H1 (cell line): Measurements from ENCODE around the gene HMCN1. TPM values are rescaled to one million over a fixed set of nuclear protein-coding genes. Genes with fewer than 3 reads are reported as not detected.

Experiments used
- BACH1 ChIP-seq: IDR thresholded peaks from 2 replicates; pipeline ENCODE4 v1.6.1; 2012; ENCODE audit warnings: low read length, improper control_type of control experiment
- SRF ChIP-seq: IDR thresholded peaks from 2 replicates; pipeline ENCODE4 v1.6.1; 2011; ENCODE audit warnings: mild to moderate bottlenecking, low read depth, low read length, moderate library complexity
- TCF12 ChIP-seq: IDR thresholded peaks from 2 replicates; pipeline ENCODE4 v1.6.1; 2011; ENCODE audit warnings: low read depth, mild to moderate bottlenecking, low read length
- USF2 ChIP-seq: IDR thresholded peaks from 2 replicates; pipeline ENCODE4 v1.6.1; 2011; ENCODE audit warnings: low read length, improper control_type of control experiment
- polyA plus RNA-seq, 7 experiments: library from polyadenylated mRNA; depleted of rRNA in 3 of 7; stranded (reverse) in 5 of 7; unstranded in 2 of 7; fragments of >200 nt in 5 of 7; fragments of 200-250 nt in 2 of 7; gene quantifications; 1 replicate in 5 of 7; 2 replicates in 1 of 7; 4 replicates in 1 of 7; pipeline versions ENCODE4 v1.2.1 to v1.2.3, GENCODE V29; 2011 to 2013; ENCODE audit warnings: missing spikeins in 2 of 7, mixed read lengths in 2 of 7
- total RNA-seq: library from RNA; stranded (reverse); fragmentation: NEBNext Ultra II Directional; extraction: Animal tissue kit (Norgen Biotek cat#: 25700); gene quantifications from 2 replicates; pipeline ENCODE4 v1.2.1, GENCODE V29; 2021

The HMCN1 gene
- total and polyA plus RNA-seq, 2 of the 8 experiments (the other 6 are each of a cell fraction or from before 2014, with no cell fraction given) = 13.8 to 14.6 TPM

GRCh38 chr1:186063091-186063657 is 329.0 kb downstream of the HMCN1 start (continued):
- TF ChIP-seq USF2 (no peak), SRF (no peak), BACH1 (no peak), TCF12 (no peak)
